Fibroblast of pulmonary artery (primary cell): ENCODE data around the gene DYNLRB1.
A peak's percentile ranks its signal among the peaks of the same experiment; 100 is the strongest.

Source experiments
- DNase-seq: peaks from one replicate; pipeline ENCODE4 v3.0.0-alpha.2; 2010; ENCODE audit warnings: low read depth
- H3K4me3 ChIP-seq: replicated peaks from 2 replicates; pipeline ENCODE4 v1.5.1; 2011; ENCODE audit warnings: low read depth, mild to moderate bottlenecking, control low read depth, low read length, moderate library complexity
- CTCF ChIP-seq: IDR thresholded peaks from 2 replicates; pipeline ENCODE4 v1.5.1; 2011; ENCODE audit warnings: mild to moderate bottlenecking, control low read depth, low read length, inconsistent platforms; ENCODE audit errors: missing control alignments

Gene DYNLRB1

DNA sequence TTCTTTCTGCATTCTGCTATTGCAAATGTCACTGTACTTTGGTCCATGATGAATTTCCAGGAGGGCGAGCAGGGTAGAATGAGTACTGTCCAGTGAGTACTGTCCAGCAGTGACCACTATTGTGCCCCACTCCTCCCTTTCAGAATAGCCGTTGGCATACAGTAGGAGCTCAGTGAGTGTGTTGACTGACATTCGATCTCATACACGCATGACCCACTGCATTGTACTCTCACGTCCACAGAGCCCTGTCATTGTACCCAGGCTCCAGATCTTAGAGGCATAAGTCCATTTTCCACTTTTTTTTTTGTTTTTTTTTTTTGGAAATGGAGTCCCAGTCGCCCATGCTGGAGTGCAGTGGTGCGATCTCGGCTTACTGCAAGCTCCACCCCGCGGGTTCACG, 8.2 kb downstream of the DYNLRB1 start:
- no peak overlapping the region for H3K4me3 ChIP-seq
- TF ChIP-seq CTCF = no peak
- no peak for DNase-seq

- no peak for TF ChIP-seq CTCF
- no peak overlapping the region for H3K4me3 ChIP-seq
- DNase-seq = no peak
These were observed 9.1 kb downstream of the DYNLRB1 start for GRCh38 chr20:34525342-34525708.

DNA sequence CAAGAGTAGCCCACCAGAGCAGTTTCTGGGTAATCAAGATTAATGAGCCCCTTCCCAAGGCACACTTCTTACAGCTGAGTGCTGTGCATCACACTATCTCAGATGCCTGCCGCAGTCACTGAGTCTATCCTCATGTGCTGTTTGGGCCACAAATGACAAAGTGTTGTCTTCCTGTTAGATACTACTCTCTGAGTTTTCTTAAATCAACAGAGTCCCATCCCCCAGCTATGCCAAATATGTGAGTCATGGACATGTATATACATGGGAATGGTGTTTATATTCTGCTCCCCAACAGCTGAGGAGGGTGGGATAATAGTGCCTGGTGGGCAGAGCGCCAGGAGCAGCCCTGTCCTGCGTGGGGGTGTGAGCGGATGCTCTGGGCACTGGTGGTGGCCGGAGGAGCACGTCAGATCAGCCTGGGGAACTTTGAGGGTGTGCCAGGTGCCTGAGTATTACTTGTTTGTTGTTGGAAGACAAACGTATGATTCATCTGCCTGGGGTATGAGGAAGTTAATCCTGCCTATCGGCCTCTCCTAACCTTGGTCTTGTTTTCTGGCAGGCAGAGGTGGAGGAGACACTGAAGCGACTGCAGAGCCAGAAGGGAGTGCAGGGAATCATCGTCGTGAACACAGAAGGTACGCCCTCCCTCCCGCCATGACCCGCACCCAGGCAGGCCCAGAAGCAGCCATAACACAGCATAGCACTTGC, 9.6 kb downstream of the DYNLRB1 start:
- H3K4me3 ChIP-seq = no peak overlapping the region
- no peak for TF ChIP-seq CTCF
- peak; percentile 99 for DNase-seq

DNA sequence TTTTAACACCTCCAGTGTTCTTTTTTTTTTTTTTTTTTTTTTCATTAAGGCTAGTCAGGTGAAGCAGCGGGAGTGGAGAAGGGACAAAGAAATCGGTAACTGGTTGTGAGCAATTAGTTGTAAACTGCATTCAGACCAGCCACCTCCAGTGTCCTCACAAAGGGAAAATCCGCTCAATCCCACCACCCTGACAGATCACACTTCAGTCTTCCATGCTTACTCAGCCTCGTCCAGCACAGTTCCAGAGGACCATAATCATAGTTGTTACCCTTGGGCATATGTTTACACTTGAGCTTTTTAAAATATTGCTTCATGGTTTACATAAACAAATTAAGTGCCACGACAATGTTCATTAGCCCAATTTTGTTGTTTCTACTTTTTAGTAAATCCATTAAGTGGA, 10.2 kb downstream of the DYNLRB1 start:
- TF ChIP-seq CTCF = no peak
- DNase-seq = no peak
- H3K4me3 ChIP-seq = no peak overlapping the region

GRCh38 chr20:34527016-34527415, 10.8 kb downstream of the DYNLRB1 start:
- no peak for DNase-seq
- no peak overlapping the region for H3K4me3 ChIP-seq
- TF ChIP-seq CTCF = no peak

- peak; percentile 16 for DNase-seq
- H3K4me3 ChIP-seq = no peak overlapping the region
- TF ChIP-seq CTCF = no peak
These were observed 12.7 kb downstream of the DYNLRB1 start for GRCh38 chr20:34528921-34529297.

GRCh38 chr20:34529742-34530141, 13.5 kb downstream of the DYNLRB1 start:
- no peak overlapping the region for H3K4me3 ChIP-seq
- no peak for TF ChIP-seq CTCF
- DNase-seq = no peak
